HG03457 (cell line): ENCODE measurements around the gene ATXN3.

Source experiments
- ATAC-seq: cut with Tn5 transposase; IDR thresholded peaks from one replicate; pipeline ENCODE4 v1.9.1; 2021; ENCODE audit warnings: moderate number of reproducible peaks; ENCODE audit not compliant: unreplicated experiment

Gene ATXN3

DNA sequence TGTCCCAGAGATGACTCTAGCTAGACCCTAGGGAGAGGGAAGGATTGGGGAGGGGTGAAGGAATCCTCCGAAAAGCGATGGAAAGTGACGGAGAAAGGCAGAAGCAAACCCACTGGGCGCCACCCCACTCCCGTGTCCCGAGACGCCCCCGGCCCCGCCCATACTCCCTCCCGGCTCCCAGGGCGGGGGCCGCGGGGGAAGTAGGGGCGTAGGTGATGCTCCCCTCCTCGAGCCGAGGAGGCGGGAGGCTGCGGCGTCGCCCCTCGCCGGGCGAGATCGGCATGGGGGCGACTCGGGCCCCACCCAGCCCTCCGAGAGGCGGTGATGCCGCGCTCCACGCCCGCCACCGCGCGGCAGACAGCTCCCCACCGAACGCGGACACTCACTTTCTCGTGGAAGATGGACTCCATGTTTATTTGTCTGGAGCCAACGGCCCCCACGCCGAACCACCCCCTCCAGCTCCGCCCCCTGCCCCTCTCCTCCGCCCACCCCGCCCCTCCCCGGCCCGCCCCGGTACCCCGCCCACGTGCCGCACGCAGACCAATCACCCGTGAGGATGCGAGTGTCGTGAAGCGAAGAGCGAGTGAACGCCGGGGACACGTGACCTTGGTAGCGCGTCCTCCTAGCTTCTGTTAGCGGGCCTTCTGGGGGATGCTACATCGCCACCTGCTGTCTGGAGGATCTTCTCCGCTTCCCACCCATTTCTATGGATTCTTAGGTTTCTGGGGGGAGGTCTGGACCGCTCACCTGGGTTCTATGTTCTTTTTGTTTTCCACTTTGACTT lies at the start of gene ATXN3:
Gene ATXN3 (minus strand): TSS at position 440 of the 784 bp plus-strand sequence. CDS start 30 bp downstream, at position 410.
- ATAC-seq = peak; percentile 67

DNA sequence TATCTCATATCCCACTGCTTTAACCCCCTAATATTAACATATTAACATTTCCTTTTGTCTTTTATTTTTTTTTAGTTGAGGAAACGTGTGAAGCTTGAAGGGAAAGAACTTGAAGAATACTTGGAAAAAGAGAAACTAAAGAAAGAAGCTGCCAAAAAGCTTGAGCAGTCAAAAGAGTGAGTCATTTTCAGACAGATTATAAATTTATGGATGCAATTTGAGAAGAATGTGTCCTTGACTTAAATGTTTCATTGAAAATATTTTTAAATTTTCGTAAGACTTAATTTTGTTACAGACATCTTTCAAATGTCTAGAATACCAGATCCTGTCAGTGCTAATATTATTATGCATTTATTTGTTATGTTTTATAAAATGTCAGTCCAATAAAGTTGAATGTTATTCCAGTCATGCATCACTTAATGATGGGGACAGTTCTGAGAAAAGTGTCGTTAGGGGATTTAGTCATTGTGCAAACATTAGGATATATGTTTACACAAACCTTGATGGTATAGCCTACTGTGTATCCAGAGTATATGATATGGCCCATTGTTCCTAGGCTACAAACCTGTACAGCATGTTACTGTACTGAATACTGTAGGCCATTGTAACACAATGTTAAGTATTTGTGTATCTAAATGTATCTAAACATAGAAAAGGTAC lies 48.0 kb upstream of the ATXN3 start:
- no peak for ATAC-seq

- ATAC-seq = no peak
These were observed 47.2 kb upstream of the ATXN3 start for GRCh38 chr14:92153581-92153980.

- ATAC-seq = no peak
These were observed 38.3 kb upstream of the ATXN3 start for GRCh38 chr14:92144708-92145107.

GRCh38 chr14:92143962-92144361 lies 37.6 kb upstream of the ATXN3 start:
- no peak for ATAC-seq

- no peak for ATAC-seq
These were observed 36.9 kb upstream of the ATXN3 start for GRCh38 chr14:92143309-92143708.

DNA sequence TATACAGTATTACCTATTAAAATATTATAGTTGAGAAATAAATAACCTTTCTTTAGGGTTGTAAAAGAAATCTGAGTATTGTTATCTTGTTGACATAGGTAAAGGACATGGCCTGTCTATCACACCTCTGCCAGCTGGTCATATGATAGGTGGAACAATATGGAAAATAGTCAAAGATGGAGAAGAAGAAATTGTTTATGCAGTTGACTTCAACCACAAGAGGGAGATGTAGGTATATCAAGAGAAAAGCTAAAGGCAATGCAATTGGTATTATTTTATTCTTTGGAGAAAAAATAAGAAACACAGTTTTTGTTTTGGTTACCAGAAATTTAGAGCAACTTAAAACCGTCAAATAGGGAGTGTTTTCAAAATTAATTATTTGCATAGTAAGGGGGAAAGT lies 28.9 kb upstream of the ATXN3 start:
- no peak for ATAC-seq

- no peak for ATAC-seq
These were observed 28.1 kb upstream of the ATXN3 start for GRCh38 chr14:92134456-92134855.

GRCh38 chr14:92122761-92123160 lies 16.4 kb upstream of the ATXN3 start:
- ATAC-seq = no peak

GRCh38 chr14:92122351-92122677 lies 15.9 kb upstream of the ATXN3 start:
- no peak for ATAC-seq

DNA sequence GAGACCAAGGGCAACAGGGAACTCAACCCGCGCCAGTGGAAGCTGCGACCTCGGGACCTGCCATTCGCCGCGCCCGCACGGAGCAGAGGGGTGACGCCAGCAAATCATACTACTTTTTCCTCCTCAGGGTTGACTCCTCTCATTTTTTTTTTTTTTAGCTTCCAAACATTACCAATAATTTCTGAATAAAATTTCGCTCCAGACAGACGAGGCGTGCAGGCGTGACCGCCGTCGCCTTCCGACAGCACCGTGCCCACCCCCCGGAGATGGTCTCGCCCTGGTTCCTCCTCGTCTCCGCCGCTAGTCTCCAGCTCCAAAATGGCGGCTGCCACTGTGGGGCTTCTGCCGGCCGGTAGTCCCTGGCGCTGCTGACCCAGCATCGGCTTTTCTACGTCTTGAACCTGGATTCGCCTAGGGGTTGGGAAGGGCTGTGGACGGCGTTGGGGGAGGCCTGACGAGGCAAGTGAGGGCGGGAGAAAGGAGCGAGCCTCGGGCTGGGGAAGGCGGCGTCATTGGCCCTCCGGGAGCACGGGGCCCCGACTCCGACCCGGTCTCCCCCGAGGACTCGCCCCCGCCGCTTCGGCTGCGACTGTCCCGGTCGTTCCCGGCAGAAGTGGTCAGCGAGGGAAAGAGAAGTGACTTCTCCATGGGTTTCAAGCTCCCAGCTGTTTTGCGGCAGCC lies 15.4 kb upstream of the ATXN3 start, which contains the start of the genes CPSF2 and NDUFB1:
Gene CPSF2 (plus strand): TSS at position 300 of the 681 bp plus-strand sequence. CDS start 9,016 bp downstream, outside the sequence.
Gene NDUFB1 (minus strand): TSS at position 37 of the 681 bp plus-strand sequence. CDS start 4,069 bp downstream, outside the sequence.
- peak; percentile 68 for ATAC-seq

GRCh38 chr14:92121207-92121669 lies 14.9 kb upstream of the ATXN3 start:
- ATAC-seq = no peak

DNA sequence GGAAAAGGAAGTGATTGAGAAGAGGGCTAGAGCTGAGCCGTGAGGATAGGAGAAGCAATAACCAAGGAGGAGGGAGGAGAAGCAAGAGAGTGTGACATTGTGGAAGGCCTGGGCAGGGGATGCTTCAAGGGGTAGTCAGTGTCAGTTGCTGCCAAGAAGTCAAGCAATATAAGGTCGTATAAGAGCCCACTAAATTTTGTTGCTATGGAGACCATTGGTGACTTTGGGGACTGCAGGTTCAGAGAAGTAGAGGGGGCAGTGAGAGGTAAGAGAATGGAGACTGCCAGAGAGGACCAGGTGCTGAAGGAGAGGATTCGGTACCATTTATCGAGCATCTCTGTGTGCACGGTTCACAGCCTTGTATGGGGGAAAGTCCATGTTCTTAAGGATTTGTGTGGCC lies 3.1 kb upstream of the ATXN3 start:
- no peak for ATAC-seq

GRCh38 chr14:92108345-92109254 lies 2.2 kb upstream of the ATXN3 start:
- ATAC-seq = no peak

GRCh38 chr14:92105893-92106142 lies 564 bp downstream of the ATXN3 start:
- no peak for ATAC-seq

GRCh38 chr14:92105073-92105892 lies 1.1 kb downstream of the ATXN3 start:
- no peak for ATAC-seq

GRCh38 chr14:92103363-92103989 lies 2.9 kb downstream of the ATXN3 start:
- no peak for ATAC-seq

DNA sequence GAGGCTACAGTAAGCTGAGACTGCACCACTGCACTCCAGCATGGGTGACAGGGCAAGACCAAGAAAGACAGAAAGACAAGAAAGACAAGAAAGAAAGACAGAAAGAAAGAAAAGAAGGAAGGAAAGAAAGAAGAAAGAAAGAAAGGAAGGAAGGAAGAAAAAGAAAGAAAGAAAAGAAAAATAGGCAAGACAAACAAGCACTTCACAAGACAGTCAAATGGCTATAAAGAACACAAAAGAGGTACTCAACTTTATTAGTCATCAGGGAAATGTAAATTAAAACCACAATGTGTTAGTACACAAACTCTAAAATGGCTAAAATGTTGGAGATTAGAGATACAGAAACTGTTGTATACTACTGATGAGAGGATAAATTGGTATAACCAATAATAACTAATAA lies 6.6 kb downstream of the ATXN3 start:
- no peak for ATAC-seq

DNA sequence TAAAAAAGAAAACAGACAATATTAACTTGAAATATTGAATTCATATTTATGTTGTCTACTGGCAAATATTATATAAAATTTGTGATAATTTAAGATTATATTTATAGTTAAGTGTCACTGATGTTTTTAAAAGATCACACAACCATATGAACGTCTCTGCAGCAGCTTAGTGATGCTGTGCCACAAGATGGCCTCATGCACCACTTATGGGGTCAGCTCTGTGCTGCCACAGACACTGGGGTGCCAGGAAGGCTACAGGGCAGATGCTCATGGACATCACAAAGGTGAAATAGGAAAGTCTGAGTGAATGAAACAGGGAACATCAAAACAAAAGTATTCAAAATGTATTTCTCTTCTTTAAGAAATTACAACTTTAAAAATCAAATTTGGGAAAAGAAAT lies 13.1 kb downstream of the ATXN3 start:
- ATAC-seq = no peak

DNA sequence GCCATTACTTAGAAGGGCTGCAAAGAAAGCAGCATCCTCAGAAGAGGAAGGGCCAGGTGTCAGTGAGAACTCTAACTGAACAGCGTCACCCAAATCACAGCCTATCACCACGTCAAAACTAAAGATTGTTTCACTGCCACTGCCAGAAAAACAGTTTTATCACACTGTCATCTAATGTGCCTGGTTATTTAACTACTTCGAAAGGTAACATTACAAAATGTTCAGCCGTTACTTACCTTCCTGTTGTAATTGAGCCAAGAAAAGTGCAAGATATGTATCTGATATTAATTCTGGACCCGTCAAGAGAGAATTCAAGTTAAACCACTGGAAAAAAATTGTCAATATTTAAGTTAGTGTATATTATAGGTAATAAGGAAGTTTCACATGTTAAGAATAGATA lies 17.9 kb downstream of the ATXN3 start:
- ATAC-seq = no peak
